HFFc6 (cell line): ENCODE results near the gene SPATA12. TPM values are rescaled to one million over a fixed set of nuclear protein-coding genes. Genes with fewer than 3 reads are reported as not detected.

Source experiments
- DNase-seq: peaks from one replicate; pipeline ENCODE4 v3.0.0-alpha.2; 2018
- H3K27ac Mint-ChIP-seq: 2 replicates; pipeline ENCODE4 v1.8.0; 2020; ENCODE audit warnings: mild to moderate bottlenecking, mixed read lengths
- H3K27me3 Mint-ChIP-seq: 2 replicates; pipeline ENCODE4 v1.8.0; 2021; ENCODE audit warnings: mild to moderate bottlenecking, moderate library complexity, mixed read lengths; ENCODE audit not compliant: insufficient read depth
- H3K36me3 Mint-ChIP-seq: 2 replicates; pipeline ENCODE4 v1.8.0; 2021; ENCODE audit warnings: low read depth, mixed read lengths
- H3K4me1 Mint-ChIP-seq: 2 replicates; pipeline ENCODE4 v1.8.0; 2020; ENCODE audit warnings: low read depth, mixed read lengths
- H3K4me3 Mint-ChIP-seq: 2 replicates; pipeline ENCODE4 v1.8.0; 2020; ENCODE audit warnings: mild to moderate bottlenecking, moderate library complexity, mixed read lengths
- H3K9me3 Mint-ChIP-seq: 2 replicates; pipeline ENCODE4 v1.8.0; 2020; ENCODE audit warnings: mild to moderate bottlenecking, mixed read lengths
- CTCF ChIP-seq: fragments of 200-600 bp; sonication (generic); IDR thresholded peaks from 2 replicates; pipeline ENCODE4 v1.5.0; 2021; ENCODE audit warnings: antibody characterized with exemption, mild to moderate bottlenecking
- total RNA-seq, 6 experiments: library from RNA; stranded (reverse); fragmentation: NEBNext Ultra II Directional; extraction: Animal tissue kit (Norgen Biotek cat#: 25700); gene quantifications; 2 replicates in 1 of 6; 3 replicates in 5 of 6; pipeline ENCODE4 v1.2.3, GENCODE V29; 2021

Gene SPATA12
- total RNA-seq, 6 experiments from 2014 or later: not detected

GRCh38 chr3:57029924-57030323, 30.5 kb upstream of the SPATA12 start:
- peaks cover 13% of the 10 kb centered on the region for H3K27me3 Mint-ChIP-seq
- H3K4me1 Mint-ChIP-seq: no peaks in the 10 kb centered on the region
- no peaks in the 10 kb centered on the region for H3K9me3 Mint-ChIP-seq
- DNase-seq: no peak
- no peaks in the 10 kb centered on the region for H3K36me3 Mint-ChIP-seq
- H3K4me3 Mint-ChIP-seq: no peak overlapping the region
- TF ChIP-seq CTCF: no peak
- no peak overlapping the region for H3K27ac Mint-ChIP-seq

- Mint-ChIP-seq H3K4me3 (no peak overlapping the region), H3K4me1 (no peaks in the 10 kb centered on the region), H3K27me3 (peaks cover 15% of the 10 kb centered on the region), H3K27ac (no peak overlapping the region), H3K36me3 (no peaks in the 10 kb centered on the region), H3K9me3 (no peaks in the 10 kb centered on the region)
- no peak for DNase-seq
- no peak for TF ChIP-seq CTCF
Measured at GRCh38 chr3:57030721-57031120, 29.7 kb upstream of the SPATA12 start.

GRCh38 chr3:57031631-57032541, 28.6 kb upstream of the SPATA12 start:
- peaks cover 15% of the 10 kb centered on the region for H3K27me3 Mint-ChIP-seq
- no peak for DNase-seq
- no peak for TF ChIP-seq CTCF

GRCh38 chr3:57036952-57037351, 23.5 kb upstream of the SPATA12 start:
- Mint-ChIP-seq H3K27ac (no peak overlapping the region), H3K27me3 (peaks cover 14% of the 10 kb centered on the region), H3K36me3 (no peaks in the 10 kb centered on the region), H3K9me3 (no peaks in the 10 kb centered on the region), H3K4me1 (no peaks in the 10 kb centered on the region), H3K4me3 (no peak overlapping the region)
- DNase-seq: no peak
- no peak for TF ChIP-seq CTCF

More at GRCh38 chr3:57031631-57032541, 28.6 kb upstream of the SPATA12 start:
- H3K4me1 Mint-ChIP-seq: no peaks in the 10 kb centered on the region
- H3K9me3 Mint-ChIP-seq: no peaks in the 10 kb centered on the region
- no peaks in the 10 kb centered on the region for H3K36me3 Mint-ChIP-seq
- H3K27ac Mint-ChIP-seq: no peak overlapping the region
- H3K4me3 Mint-ChIP-seq: no peak overlapping the region

- no peaks in the 10 kb centered on the region for H3K36me3 Mint-ChIP-seq
- H3K27me3 Mint-ChIP-seq: peaks cover 17% of the 10 kb centered on the region
- no peak overlapping the region for H3K4me3 Mint-ChIP-seq
- no peak overlapping the region for H3K27ac Mint-ChIP-seq
- TF ChIP-seq CTCF: no peak
- no peaks in the 10 kb centered on the region for H3K4me1 Mint-ChIP-seq
- H3K9me3 Mint-ChIP-seq: no peaks in the 10 kb centered on the region
- no peak for DNase-seq
Measured at GRCh38 chr3:57038466-57039164, 21.8 kb upstream of the SPATA12 start.
